GM23248 (cell line): ENCODE measurements around the gene PCDHGB6.

Source experiments
- EZH2 ChIP-seq: fragments of 200-600 bp; sonication (generic); IDR thresholded peaks from 2 replicates; pipeline ENCODE4 v1.6.1; 2018; ENCODE audit warnings: antibody characterized with exemption, mild to moderate bottlenecking; ENCODE audit not compliant: insufficient read depth, poor library complexity, severe bottlenecking
- EZH2phosphoT487 ChIP-seq: fragments of 200-600 bp; sonication (generic); IDR thresholded peaks from 2 replicates; pipeline ENCODE4 v1.6.1; 2018; ENCODE audit warnings: antibody characterized with exemption, moderate library complexity, mild to moderate bottlenecking, low read depth; ENCODE audit not compliant: insufficient read depth

DNA sequence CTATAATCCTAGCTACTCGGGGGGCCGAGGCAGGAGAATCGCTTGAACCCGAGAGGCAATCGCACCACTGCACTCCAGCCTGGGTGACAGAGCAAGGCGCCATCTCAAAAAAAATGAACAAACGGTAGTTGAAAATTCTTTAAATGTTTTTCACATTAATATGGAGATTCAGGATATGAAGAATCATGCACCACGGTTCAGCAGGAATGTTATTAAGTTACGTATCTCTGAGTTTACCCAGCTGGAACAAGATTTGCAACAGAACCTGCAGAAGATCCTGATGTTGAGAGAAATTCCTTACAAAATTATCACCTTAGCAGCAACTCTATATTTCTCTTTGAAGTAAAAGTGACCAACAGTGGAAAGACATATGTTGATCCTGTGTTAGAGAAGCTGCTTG lies 32.5 kb downstream of the PCDHGB6 start:
- TF ChIP-seq EZH2, result no peak
- no peak for TF ChIP-seq EZH2phosphoT487
